KMS-11 (cell line): ENCODE data around the gene UTY.

Source experiments
- H2AFZ ChIP-seq: fragments of 200-600 bp; sonication (generic); 2 replicates; pipeline ENCODE4 v1.6.1; 2016; ENCODE audit warnings: antibody characterized with exemption, mixed run types, low read depth
- H3K27ac ChIP-seq: fragments of 200-600 bp; sonication (generic); 2 replicates; pipeline ENCODE4 v1.6.1; 2016; ENCODE audit warnings: mild to moderate bottlenecking, mixed run types
- H3K27me3 ChIP-seq: fragments of 200-600 bp; sonication (generic); 2 replicates; pipeline ENCODE4 v1.6.1; 2017; ENCODE audit warnings: mild to moderate bottlenecking, low read depth, mixed run types, moderate library complexity; ENCODE audit not compliant: insufficient read depth
- H3K36me3 ChIP-seq: fragments of 200-600 bp; sonication (generic); 2 replicates; pipeline ENCODE4 v1.6.1; 2017; ENCODE audit warnings: mild to moderate bottlenecking, mixed run types; ENCODE audit not compliant: insufficient read depth
- H3K4me1 ChIP-seq: fragments of 200-600 bp; sonication (generic); 2 replicates; pipeline ENCODE4 v1.6.1; 2016; ENCODE audit warnings: mild to moderate bottlenecking, low read depth, mixed run types; ENCODE audit not compliant: poor library complexity, severe bottlenecking
- H3K4me2 ChIP-seq: fragments of 200-600 bp; sonication (generic); 2 replicates; pipeline ENCODE4 v1.7.0; 2016; ENCODE audit warnings: mild to moderate bottlenecking, mixed run types
- H3K4me3 ChIP-seq: fragments of 200-600 bp; sonication (generic); IDR thresholded peaks from 2 replicates; pipeline ENCODE4 v1.6.1; 2017; ENCODE audit warnings: low read depth, low read length, mixed read lengths; ENCODE audit not compliant: insufficient read depth
- H3K79me2 ChIP-seq: fragments of 200-600 bp; sonication (generic); 2 replicates; pipeline ENCODE4 v1.6.1; 2016; ENCODE audit warnings: low read depth, mixed run types; ENCODE audit not compliant: insufficient read depth
- H3K9ac ChIP-seq: fragments of 200-600 bp; sonication (generic); 2 replicates; pipeline ENCODE4 v1.6.1; 2016; ENCODE audit warnings: mild to moderate bottlenecking, mixed run types
- H4K20me1 ChIP-seq: fragments of 200-600 bp; sonication (generic); 2 replicates; pipeline ENCODE4 v1.6.1; 2016; ENCODE audit warnings: mild to moderate bottlenecking, mixed run types; ENCODE audit not compliant: insufficient read depth
- TF ChIP-seq, protein P1 (sequence below): fragments of 200-600 bp; sonication (generic); conservative IDR thresholded peaks from 2 replicates; pipeline ENCODE4 v1.6.1; 2017; ENCODE audit warnings: low read depth, mild to moderate bottlenecking, antibody characterized with exemption, low read length, moderate library complexity, mixed read lengths

UTY gene

DNA sequence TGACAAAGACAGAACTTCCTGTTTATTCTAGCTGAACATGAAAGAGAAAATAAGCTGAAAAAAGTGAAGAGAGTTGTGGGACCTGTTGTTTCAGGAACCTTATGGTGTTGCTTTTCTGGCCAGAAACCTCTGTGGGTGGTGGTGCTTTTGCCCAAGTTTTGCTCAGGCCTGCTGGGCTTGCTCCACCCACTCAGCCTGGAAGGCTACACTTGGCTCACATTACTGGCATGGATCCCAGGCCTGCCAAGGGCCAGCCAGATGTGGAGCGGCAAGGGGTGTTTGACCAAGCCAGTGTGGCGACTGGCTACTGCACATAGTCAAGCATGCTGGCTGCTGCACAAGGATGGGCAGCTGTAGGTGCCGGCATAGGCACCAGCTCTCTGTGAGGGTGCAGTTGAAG lies 245.9 kb downstream of the UTY start:
- H3K79me2 ChIP-seq: no peaks in the 10 kb centered on the region
- H4K20me1 ChIP-seq: no peaks in the 10 kb centered on the region
- no peak overlapping the region for H3K4me2 ChIP-seq
- no peak overlapping the region for H3K27ac ChIP-seq
- no peaks in the 10 kb centered on the region for H3K4me1 ChIP-seq
- H2AFZ ChIP-seq: no peak overlapping the region
- H3K27me3 ChIP-seq: no peaks in the 10 kb centered on the region
- H3K9ac ChIP-seq: no peak overlapping the region
- H3K36me3 ChIP-seq: no peaks in the 10 kb centered on the region
- TF ChIP-seq, protein P1, sequence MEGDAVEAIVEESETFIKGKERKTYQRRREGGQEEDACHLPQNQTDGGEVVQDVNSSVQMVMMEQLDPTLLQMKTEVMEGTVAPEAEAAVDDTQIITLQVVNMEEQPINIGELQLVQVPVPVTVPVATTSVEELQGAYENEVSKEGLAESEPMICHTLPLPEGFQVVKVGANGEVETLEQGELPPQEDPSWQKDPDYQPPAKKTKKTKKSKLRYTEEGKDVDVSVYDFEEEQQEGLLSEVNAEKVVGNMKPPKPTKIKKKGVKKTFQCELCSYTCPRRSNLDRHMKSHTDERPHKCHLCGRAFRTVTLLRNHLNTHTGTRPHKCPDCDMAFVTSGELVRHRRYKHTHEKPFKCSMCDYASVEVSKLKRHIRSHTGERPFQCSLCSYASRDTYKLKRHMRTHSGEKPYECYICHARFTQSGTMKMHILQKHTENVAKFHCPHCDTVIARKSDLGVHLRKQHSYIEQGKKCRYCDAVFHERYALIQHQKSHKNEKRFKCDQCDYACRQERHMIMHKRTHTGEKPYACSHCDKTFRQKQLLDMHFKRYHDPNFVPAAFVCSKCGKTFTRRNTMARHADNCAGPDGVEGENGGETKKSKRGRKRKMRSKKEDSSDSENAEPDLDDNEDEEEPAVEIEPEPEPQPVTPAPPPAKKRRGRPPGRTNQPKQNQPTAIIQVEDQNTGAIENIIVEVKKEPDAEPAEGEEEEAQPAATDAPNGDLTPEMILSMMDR: no peak
- H3K4me3 ChIP-seq: no peak overlapping the region

DNA sequence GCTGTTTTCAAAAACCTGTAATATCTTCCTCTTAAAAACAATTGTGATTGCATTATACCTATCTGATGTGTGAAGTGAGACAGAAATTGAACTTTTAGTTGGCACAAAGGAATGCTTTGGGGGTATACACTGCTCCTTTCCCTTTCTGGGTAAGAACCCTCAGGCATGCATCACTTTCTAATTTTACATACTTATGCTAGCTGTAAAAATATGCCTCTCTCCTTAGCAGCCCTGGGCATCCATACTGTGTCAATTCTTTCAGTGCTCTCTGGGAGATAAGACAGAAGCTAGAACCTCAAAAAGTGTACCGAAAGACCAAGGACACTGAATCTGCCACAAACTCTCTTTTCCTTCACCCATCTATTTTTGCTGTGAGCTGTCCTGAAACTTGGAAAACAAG lies 246.7 kb downstream of the UTY start:
- H3K4me2 ChIP-seq: no peak overlapping the region
- no peaks in the 10 kb centered on the region for H4K20me1 ChIP-seq
- H3K4me3 ChIP-seq: no peak overlapping the region

DNA sequence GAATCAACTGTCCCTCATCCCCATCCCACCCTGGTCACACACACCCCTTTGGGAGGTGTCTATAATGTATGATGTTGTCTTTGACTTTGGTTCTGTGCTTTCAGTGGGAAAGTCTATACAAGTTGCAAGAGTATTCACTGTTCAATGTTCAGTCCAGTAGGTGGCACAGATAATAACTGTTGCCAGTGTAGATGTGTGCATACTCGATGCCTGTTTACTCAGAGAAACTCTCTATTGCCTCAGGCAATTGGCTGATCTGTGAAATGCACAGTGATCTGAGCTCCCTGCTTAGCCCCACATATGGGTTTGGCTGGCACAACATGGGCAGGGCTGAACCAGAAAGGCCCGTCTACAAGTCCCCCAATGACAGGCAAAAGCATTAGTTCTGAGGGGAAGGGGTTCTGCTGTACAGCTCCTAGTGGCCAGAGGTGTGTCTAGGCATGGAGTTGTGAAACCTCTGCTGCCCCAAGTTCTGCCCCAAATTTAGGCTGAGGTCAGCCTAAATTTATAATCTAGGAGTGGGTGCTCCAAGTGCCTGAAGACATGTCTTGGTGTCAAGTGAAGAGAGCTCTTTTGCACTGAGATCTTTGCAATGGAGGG lies 252.4 kb downstream of the UTY start:
- H3K27me3 ChIP-seq: no peaks in the 10 kb centered on the region
- H4K20me1 ChIP-seq: no peaks in the 10 kb centered on the region
- H3K4me2 ChIP-seq: no peak overlapping the region
- H3K4me3 ChIP-seq: no peak overlapping the region
- H3K79me2 ChIP-seq: no peaks in the 10 kb centered on the region
- no peaks in the 10 kb centered on the region for H3K36me3 ChIP-seq
- no peak overlapping the region for H3K9ac ChIP-seq
- H2AFZ ChIP-seq: no peak overlapping the region
- TF ChIP-seq, protein P1: no peak
- H3K27ac ChIP-seq: no peak overlapping the region
- no peaks in the 10 kb centered on the region for H3K4me1 ChIP-seq

More for the DNA sequence above, 246.7 kb downstream of the UTY start:
- H3K27me3 ChIP-seq: no peaks in the 10 kb centered on the region
- H3K27ac ChIP-seq: no peak overlapping the region
- TF ChIP-seq, protein P1: no peak
- H3K79me2 ChIP-seq: no peaks in the 10 kb centered on the region
- H2AFZ ChIP-seq: no peak overlapping the region
- no peaks in the 10 kb centered on the region for H3K4me1 ChIP-seq
- no peak overlapping the region for H3K9ac ChIP-seq
- H3K36me3 ChIP-seq: no peaks in the 10 kb centered on the region

DNA sequence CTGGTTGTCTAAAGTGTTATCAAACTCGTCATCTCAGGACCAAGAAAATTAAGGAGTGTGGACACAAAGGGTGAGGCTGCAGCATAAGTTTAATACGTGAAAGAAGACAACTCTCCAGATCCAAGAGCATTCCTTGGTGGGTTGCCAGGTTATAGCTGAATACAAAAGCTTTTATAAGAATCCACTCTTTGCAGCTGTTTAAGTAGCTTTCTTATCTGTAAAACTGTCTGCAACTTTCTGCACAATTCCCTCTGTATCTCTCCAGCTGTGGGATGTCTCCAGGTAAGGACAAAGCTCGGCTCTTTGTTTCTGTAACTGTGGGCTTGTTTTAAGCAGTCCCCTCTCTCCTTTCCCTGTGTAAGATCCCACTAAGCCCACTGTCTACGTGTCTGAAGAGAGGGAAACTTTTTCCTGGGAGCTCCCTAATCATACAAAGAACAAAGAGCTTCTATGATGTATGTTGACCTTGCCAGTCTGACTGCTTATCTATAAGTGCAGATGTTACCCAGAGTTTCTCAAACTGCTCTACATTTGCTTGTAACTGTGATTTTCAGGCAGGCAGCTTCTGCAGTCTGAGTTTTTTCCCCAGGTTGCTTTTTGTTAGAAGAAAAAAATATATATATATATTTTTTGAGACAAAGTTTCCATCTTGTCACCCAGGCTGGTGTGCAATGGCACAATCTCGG lies 268.7 kb downstream of the UTY start:
- Histone ChIP-seq H3K4me2 (no peak overlapping the region), H4K20me1 (no peaks in the 10 kb centered on the region), H2AFZ (no peak overlapping the region), H3K4me1 (no peaks in the 10 kb centered on the region), H3K79me2 (no peaks in the 10 kb centered on the region), H3K36me3 (no peaks in the 10 kb centered on the region), H3K4me3 (no peak overlapping the region), H3K27ac (no peak overlapping the region), H3K9ac (no peak overlapping the region), H3K27me3 (no peaks in the 10 kb centered on the region)
- TF ChIP-seq, protein P1: no peak
